Left renal cortex interstitium (tissue), 4 donors: ENCODE measurements around the gene SNAPC5. TPM values are rescaled to one million over a fixed set of nuclear protein-coding genes. Genes with fewer than 3 reads are reported as not detected.
"Not testable (repeated sequence)": the region's sequence is repeated elsewhere in the genome, so short reads cannot be mapped to it uniquely, and the experiment has no call there.

ENCODE experiments used
- DNase-seq, 4 donors: peaks; one replicate each; pipeline ENCODE4 v3.0.0-alpha.2; 2013; ENCODE audit warnings: low read depth in 4 of 4, low spot score in 2 of 4, missing footprints in 1 of 4
- polyA plus RNA-seq, 4 donors: library from polyadenylated mRNA; unstranded; fragments of 120-200 nt; gene quantifications; one replicate each; pipeline ENCODE4 v1.2.1, GENCODE V29; 2013; ENCODE audit not compliant: insufficient read length in 4 of 4

The SNAPC5 gene
- polyA plus RNA-seq, 4 donors, result 34.1 to 44.5 (median 40.2) TPM

DNA sequence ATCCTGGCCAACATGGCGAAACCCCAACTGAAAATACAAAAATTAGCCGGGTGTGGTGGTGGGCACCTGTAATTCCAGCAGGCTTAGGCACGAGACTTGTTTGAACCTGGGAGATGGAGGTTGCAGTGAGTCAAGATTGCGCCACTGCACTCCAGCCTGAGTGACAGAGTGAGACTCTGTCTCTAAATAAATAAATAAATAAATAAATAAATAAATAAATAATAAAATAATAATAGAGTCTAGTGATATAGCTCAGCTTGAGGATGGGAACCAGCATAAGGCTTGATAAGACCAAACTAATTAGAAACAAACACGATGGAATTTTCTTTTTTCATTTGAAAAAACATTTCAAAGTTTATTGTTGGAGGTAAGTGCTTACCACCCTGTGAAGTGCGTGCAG, 36.3 kb downstream of the SNAPC5 start:
- DNase-seq, result not testable (repeated sequence)

- no peak for DNase-seq
These were observed 37.5 kb downstream of the SNAPC5 start for GRCh38 chr15:66459818-66460615.

DNA sequence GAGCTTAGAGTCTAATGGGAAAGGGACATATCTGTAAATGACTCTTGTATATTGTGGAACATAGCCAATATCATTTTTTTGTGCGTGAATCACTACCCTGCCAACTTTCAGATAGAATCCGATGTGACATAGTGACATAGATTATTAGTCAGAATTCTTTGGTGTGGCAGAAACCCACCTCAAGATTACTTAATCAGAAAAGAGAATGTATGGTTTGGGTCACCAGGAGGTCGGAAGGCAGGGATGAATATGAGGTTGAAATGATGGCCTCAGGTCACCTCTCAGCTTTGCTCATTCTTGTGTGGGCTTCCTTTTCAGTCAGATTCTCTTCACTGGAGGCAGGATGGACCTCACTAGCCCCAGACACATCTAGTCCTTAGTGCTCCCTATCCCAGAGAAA, 41.4 kb downstream of the SNAPC5 start:
- no peak for DNase-seq

- no peak for DNase-seq
These were observed 43.4 kb downstream of the SNAPC5 start for GRCh38 chr15:66454143-66454542.

DNA sequence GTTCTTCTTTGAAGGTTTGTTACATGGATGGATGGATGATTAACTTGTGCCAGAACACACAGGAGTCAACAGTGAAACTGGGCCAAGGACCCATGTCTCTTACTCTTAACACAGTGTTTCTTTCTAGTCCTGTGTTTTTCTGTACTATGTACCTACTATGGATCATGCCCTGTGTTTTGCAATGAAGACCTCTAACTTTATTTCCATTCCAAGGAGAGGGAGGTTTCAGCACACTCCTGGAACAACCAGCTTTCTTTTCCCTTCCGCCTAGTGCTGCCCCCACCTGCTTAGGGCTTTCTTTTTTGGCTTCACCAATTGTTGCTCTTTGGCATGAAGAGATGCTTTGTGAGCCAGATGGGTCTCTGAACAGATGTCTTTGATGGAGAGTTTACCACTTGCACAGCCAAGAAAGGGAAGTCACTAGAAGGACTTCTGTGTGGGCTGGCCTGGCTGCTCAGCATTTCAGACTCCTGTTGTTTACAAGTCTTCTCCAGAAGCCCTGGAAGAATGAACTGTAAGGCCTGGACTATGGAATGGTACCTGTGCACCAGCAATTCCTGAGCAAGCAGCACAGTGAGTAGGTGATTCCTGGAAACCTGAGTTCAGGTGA, 44.5 kb downstream of the SNAPC5 start:
- DNase-seq, result no peak

DNA sequence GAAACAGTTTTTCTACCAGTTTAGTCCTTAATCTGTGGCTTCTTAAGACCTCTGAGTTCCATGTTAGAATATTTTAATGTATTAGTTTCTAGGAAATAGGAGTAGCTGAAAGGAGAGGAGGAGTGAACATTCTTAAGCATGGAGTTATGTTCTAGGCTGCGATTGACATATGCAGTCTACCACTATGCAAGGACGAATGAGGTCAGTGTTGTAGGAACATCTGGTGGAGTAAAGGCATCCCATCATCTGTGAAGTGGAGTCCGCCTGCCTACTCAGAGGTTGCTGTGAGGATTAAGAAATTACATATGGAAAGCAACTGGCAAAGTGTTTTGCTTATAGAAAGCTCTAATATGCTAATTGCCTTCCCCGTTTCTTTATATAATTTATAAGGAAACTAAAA, 45.1 kb downstream of the SNAPC5 start:
- no peak for DNase-seq

Other genes with a start within 250 kb of the SNAPC5 start
- gene MEGF11, start 244.0 kb downstream of the SNAPC5 start, polyA plus RNA-seq, result 1 to 10 TPM; 2.1 to 3.0 (median 3.0) TPM
- gene DIS3L, start 204.2 kb downstream of the SNAPC5 start, polyA plus RNA-seq, result 10 to 100 TPM; 29.9 to 56.1 (median 39.0) TPM
- gene TIPIN, start 141.1 kb downstream of the SNAPC5 start, polyA plus RNA-seq, result 10 to 100 TPM; 14.3 to 23.2 (median 17.7) TPM
- gene MAP2K1, start 110.8 kb downstream of the SNAPC5 start, polyA plus RNA-seq, result 10 to 100 TPM; 49.4 to 55.6 (median 52.1) TPM
- 1,000 to 10,000 TPM; 3,356 to 4,114 (median 3,744) TPM for gene RPL4, start 7.1 kb upstream of the SNAPC5 start, polyA plus RNA-seq
- gene ZWILCH, start 7.6 kb upstream of the SNAPC5 start, polyA plus RNA-seq, result 10 to 100 TPM; 23.1 to 30.5 (median 27.4) TPM
- gene LCTL, start 68.2 kb upstream of the SNAPC5 start, polyA plus RNA-seq, result under 1 TPM; 0.17 to 0.77 (median 0.23) TPM
- 10 to 100 TPM; 27.4 to 49.4 (median 42.6) TPM for gene SMAD6, start 204.5 kb upstream of the SNAPC5 start, polyA plus RNA-seq